Fibroblast of pulmonary artery (primary cell): ENCODE measurements around the gene NRP1.

Experiments
- DNase-seq: peaks from one replicate; pipeline ENCODE4 v3.0.0-alpha.2; 2010; ENCODE audit warnings: low read depth
- H3K4me3 ChIP-seq: replicated peaks from 2 replicates; pipeline ENCODE4 v1.5.1; 2011; ENCODE audit warnings: low read depth, mild to moderate bottlenecking, control low read depth, low read length, moderate library complexity
- CTCF ChIP-seq: IDR thresholded peaks from 2 replicates; pipeline ENCODE4 v1.5.1; 2011; ENCODE audit warnings: mild to moderate bottlenecking, control low read depth, low read length, inconsistent platforms; ENCODE audit errors: missing control alignments

The NRP1 gene

GRCh38 chr10:33136781-33137180 is 197.7 kb downstream of the NRP1 start:
- DNase-seq = no peak
- no peak overlapping the region for H3K4me3 ChIP-seq
- TF ChIP-seq CTCF = no peak

GRCh38 chr10:33136271-33136670 is 198.2 kb downstream of the NRP1 start:
- no peak for DNase-seq
- no peak overlapping the region for H3K4me3 ChIP-seq
- no peak for TF ChIP-seq CTCF

- H3K4me3 ChIP-seq = no peak overlapping the region
- peak; percentile 79 for DNase-seq
- TF ChIP-seq CTCF = no peak
These were observed 200.3 kb downstream of the NRP1 start for GRCh38 chr10:33134011-33134751.

DNA sequence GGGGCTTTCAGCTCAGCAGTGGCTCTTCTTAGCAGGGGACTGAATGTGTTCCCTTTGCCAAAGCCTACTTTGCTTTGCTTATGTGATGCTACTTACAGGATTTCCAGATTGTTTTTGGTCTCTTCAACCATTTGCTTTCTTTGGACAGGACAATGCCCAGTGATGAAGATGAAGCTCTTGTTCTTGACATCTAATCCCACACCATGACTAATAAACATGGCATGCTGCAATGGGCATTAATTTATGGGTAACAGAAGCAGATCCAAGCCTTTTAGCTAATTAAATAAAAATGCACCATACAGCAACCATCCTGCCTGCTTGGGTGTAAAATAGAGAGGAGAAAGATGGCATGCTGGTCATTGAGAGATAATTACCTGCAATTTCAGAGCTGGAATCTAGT is 200.9 kb downstream of the NRP1 start:
- DNase-seq = no peak
- no peak for TF ChIP-seq CTCF
- H3K4me3 ChIP-seq = no peak overlapping the region

- no peak overlapping the region for H3K4me3 ChIP-seq
- no peak for DNase-seq
- no peak for TF ChIP-seq CTCF
These were observed 201.8 kb downstream of the NRP1 start for GRCh38 chr10:33132626-33133025.

DNA sequence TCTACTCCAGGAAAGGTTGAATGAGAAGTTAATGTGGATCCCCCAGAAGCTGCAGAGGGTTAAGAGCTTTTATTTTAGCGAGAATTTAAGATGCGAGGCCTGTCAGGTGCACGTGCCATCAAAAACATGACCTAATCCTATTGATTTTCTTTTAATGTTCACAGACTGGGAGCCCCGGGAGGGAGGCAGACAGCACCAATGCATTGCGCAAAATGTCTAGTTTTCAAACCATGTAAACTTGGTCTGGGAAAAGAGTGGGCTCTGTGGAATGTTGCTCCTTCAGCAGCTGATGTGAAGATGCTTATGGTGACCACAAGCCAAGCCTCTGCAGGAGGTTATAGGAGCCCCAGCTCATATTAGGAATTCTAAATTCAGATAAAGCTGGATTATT is 204.5 kb downstream of the NRP1 start:
- DNase-seq = peak; percentile 67
- H3K4me3 ChIP-seq = no peak overlapping the region
- no peak for TF ChIP-seq CTCF
